Uterus (tissue), 2 donors: Measurements from ENCODE around the gene SLC33A1.
"Not testable (repeated sequence)": the region's sequence is repeated elsewhere in the genome, so short reads cannot be mapped to it uniquely, and the experiment has no call there.

Source experiments
- POLR2A ChIP-seq, 2 donors: fragments of 450-650 bp; IDR thresholded peaks; one replicate each; pipeline ENCODE4 v1.6.1; 2016; ENCODE audit warnings: antibody characterized with exemption in 2 of 2, mild to moderate bottlenecking in 1 of 2, moderate library complexity in 1 of 2
- TF ChIP-seq, protein P1 (sequence below), 4 experiments: fragments of 200-600 bp in 2 of 4; fragments of 450-650 bp in 2 of 4; sonication (generic) in 2 of 4; IDR thresholded peaks; one replicate each; pipeline ENCODE4 v1.5.1; 2016 to 2019; ENCODE audit warnings: antibody characterized with exemption in 4 of 4, mild to moderate bottlenecking in 2 of 4, moderate library complexity in 1 of 4

DNA sequence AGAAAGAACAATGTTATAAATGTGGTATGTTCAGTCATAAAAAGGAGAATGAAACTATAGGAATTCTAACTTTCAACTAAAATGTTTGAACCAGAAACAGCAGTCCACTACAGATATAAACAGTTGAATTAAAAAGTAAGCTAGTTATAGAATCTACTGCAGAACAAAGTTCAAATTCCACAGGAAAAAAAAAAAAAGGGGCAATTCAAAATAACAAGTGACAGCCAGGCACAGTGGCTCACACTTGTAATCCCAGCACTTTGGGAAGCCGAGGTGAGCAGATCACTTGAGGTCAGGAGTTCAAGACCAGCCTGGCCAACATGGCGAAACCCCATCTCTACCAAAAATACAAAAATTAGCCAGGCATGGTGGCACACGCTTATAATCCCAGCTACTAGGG lies 4.8 kb downstream of the SLC33A1 start:
- TF ChIP-seq, protein P1, sequence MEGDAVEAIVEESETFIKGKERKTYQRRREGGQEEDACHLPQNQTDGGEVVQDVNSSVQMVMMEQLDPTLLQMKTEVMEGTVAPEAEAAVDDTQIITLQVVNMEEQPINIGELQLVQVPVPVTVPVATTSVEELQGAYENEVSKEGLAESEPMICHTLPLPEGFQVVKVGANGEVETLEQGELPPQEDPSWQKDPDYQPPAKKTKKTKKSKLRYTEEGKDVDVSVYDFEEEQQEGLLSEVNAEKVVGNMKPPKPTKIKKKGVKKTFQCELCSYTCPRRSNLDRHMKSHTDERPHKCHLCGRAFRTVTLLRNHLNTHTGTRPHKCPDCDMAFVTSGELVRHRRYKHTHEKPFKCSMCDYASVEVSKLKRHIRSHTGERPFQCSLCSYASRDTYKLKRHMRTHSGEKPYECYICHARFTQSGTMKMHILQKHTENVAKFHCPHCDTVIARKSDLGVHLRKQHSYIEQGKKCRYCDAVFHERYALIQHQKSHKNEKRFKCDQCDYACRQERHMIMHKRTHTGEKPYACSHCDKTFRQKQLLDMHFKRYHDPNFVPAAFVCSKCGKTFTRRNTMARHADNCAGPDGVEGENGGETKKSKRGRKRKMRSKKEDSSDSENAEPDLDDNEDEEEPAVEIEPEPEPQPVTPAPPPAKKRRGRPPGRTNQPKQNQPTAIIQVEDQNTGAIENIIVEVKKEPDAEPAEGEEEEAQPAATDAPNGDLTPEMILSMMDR (IDR thresholded peaks at IDR 0.05): not testable (repeated sequence)
- not testable (repeated sequence) for TF ChIP-seq POLR2A (IDR thresholded peaks at IDR 0.05)
